CD4-positive, CD25-positive, alpha-beta regulatory T cell (primary cell): ENCODE measurements around the gene SPAG16. TPM values are rescaled to one million over a fixed set of nuclear protein-coding genes. Genes with fewer than 3 reads are reported as not detected.

ENCODE experiments used
- ATAC-seq, 2 donors: fragments of 150-1000 bp; cut with Tn5 transposase; one replicate each; pipeline ENCODE4 v1.10.0; 2021; ENCODE audit warnings: low read depth in 2 of 2, moderate number of reproducible peaks in 2 of 2, moderate library complexity in 1 of 2
- DNase-seq, 3 donors: peaks; one replicate each; pipeline versions ENCODE4 v3.0.0 to v3.0.0-alpha.2; 2012 to 2022; ENCODE audit warnings: mixed read lengths in 1 of 3
- H3K27ac ChIP-seq: one replicate; pipeline ENCODE4 v1.7.0; 2013; ENCODE audit warnings: mild to moderate bottlenecking, low read length; ENCODE audit not compliant: insufficient read depth, poor library complexity, severe bottlenecking
- H3K27me3 ChIP-seq: one replicate; pipeline ENCODE4 v1.7.0; 2013; ENCODE audit warnings: low read length; ENCODE audit not compliant: control insufficient read depth, insufficient read depth
- H3K36me3 ChIP-seq: one replicate; pipeline ENCODE4 v1.7.0; 2013; ENCODE audit warnings: mild to moderate bottlenecking, low read length, moderate library complexity; ENCODE audit not compliant: control insufficient read depth, insufficient read depth
- H3K4me1 ChIP-seq: 2 replicates; pipeline ENCODE4 v1.7.0; 2013; ENCODE audit warnings: mild to moderate bottlenecking, low read length; ENCODE audit not compliant: insufficient read depth, control insufficient read depth, poor library complexity, severe bottlenecking
- H3K4me3 ChIP-seq: one replicate; pipeline ENCODE4 v1.7.0; 2013; ENCODE audit warnings: low read depth, mild to moderate bottlenecking, low read length, moderate library complexity
- H3K9me3 ChIP-seq, 2 experiments: 1 replicate in 1 of 2; 2 replicates in 1 of 2; pipeline ENCODE4 v1.7.0; 2013; ENCODE audit warnings: low read length in 2 of 2, mild to moderate bottlenecking in 1 of 2, moderate library complexity in 1 of 2; ENCODE audit not compliant: control insufficient read depth in 2 of 2
- H3K27ac Mint-ChIP-seq, 3 donors: one replicate each; pipeline ENCODE4 v1.8.0; 2020 to 2022; ENCODE audit warnings: mild to moderate bottlenecking in 3 of 3, mixed read lengths in 3 of 3, moderate library complexity in 2 of 3
- H3K27me3 Mint-ChIP-seq: one replicate; pipeline ENCODE4 v1.8.0; 2022; ENCODE audit warnings: mild to moderate bottlenecking, mixed read lengths
- H3K36me3 Mint-ChIP-seq: one replicate; pipeline ENCODE4 v1.8.0; 2020; ENCODE audit warnings: mixed read lengths
- H3K4me1 Mint-ChIP-seq, 4 donors: one replicate each; pipeline ENCODE4 v1.8.0; 2020 to 2022; ENCODE audit warnings: mixed read lengths in 4 of 4, mild to moderate bottlenecking in 1 of 4
- H3K4me3 Mint-ChIP-seq, 4 donors: one replicate each; pipeline ENCODE4 v1.8.0; 2020 to 2022; ENCODE audit warnings: mild to moderate bottlenecking in 4 of 4, mixed read lengths in 4 of 4, moderate library complexity in 3 of 4
- H3K9me3 Mint-ChIP-seq, 7 donors: one replicate each; pipeline ENCODE4 v1.8.0; 2020 to 2022; ENCODE audit warnings: mixed read lengths in 7 of 7, mild to moderate bottlenecking in 3 of 7, moderate library complexity in 2 of 7
- polyA plus RNA-seq, 4 donors: library from polyadenylated mRNA; unstranded; fragments of 300-500 nt; fragmentation: Illumina TruSeq; gene quantifications; one replicate each; pipeline ENCODE4 v1.2.3, GENCODE V29; 2021
- total RNA-seq: library from RNA; stranded (reverse); gene quantifications from one replicate; pipeline ENCODE4 v1.2.3, GENCODE V29; 2022

Gene SPAG16
- total and polyA plus RNA-seq, 5 donors from 2014 or later: 7.7 to 21.1 (median 19.4) TPM

- Mint-ChIP-seq H3K27ac (no peak overlapping the region), H3K4me1 (peaks cover 8 to 20% (median 14%) of the 10 kb centered on the region in 4 donors)
Measured at GRCh38 chr2:213252206-213252605, 32.1 kb upstream of the SPAG16 start.

DNA sequence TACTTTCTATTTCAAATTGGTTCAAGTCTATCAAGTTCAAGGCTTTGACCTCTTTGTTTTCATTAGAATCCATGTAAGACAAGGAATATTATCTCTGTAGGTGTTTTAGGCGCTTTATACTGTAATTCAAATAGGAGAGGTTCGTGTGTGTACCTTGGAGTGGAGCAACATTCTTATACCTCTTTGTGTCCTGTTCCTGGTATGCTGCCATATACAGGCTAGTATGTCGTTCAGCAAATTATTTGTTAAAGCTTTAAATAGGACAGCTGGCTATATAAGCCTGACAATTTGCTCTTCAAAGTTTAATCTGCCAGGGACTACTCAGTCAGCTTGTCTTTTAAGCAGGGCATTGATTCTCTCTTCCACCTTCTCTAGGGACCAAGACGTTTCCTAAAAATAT, 31.1 kb upstream of the SPAG16 start:
- H3K4me3 Mint-ChIP-seq: no peak overlapping the region
- peaks cover 6 to 15% (median 10%) of the 10 kb centered on the region in 4 donors for H3K4me1 Mint-ChIP-seq
- H3K27me3 Mint-ChIP-seq: peaks cover 11% of the 10 kb centered on the region
- DNase-seq: no peak
- no peaks in the 10 kb centered on the region for H3K36me3 ChIP-seq
- peaks cover 14% of the 10 kb centered on the region for H3K36me3 Mint-ChIP-seq
- H3K27ac ChIP-seq: no peak overlapping the region
- H3K9me3 ChIP-seq: no peaks in the 10 kb centered on the region
- peaks cover 3% of the 10 kb centered on the region for H3K4me1 ChIP-seq
- no peaks in the 10 kb centered on the region for H3K27me3 ChIP-seq
- H3K27ac Mint-ChIP-seq: no peak overlapping the region
- no peaks in the 10 kb centered on the region for H3K9me3 Mint-ChIP-seq
- H3K4me3 ChIP-seq: no peak overlapping the region
- ATAC-seq: no peak

More at GRCh38 chr2:213252206-213252605, 32.1 kb upstream of the SPAG16 start:
- Mint-ChIP-seq H3K4me3 (no peak overlapping the region), H3K27me3 (peaks cover 11% of the 10 kb centered on the region), H3K36me3 (peaks cover 12% of the 10 kb centered on the region), H3K9me3 (no peaks in the 10 kb centered on the region)
- no peak for DNase-seq
- ATAC-seq: no peak
- Histone ChIP-seq H3K27me3 (no peaks in the 10 kb centered on the region), H3K9me3 (no peaks in the 10 kb centered on the region), H3K4me1 (peaks cover 3% of the 10 kb centered on the region), H3K4me3 (no peak overlapping the region), H3K36me3 (no peaks in the 10 kb centered on the region), H3K27ac (no peak overlapping the region)

DNA sequence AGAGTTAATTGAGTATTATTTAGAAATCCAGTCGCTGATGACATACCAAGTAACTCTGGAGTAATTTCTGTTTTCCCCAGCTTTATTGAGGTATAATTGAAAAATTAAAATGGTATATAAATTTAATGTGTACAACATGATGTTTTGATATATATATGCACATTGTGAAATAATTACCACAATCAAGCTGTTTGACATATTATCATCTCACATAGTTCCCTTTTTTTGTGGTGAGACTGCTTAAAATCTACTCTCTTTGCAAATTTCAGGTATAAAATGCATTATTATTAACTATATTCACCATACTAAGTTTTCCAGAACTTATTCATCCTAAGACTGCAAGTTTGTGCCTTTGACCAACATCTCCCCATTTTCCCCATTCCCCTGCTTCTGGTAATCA, 25.0 kb upstream of the SPAG16 start:
- no peaks in the 10 kb centered on the region for H3K9me3 Mint-ChIP-seq

GRCh38 chr2:213261237-213261636, 23.0 kb upstream of the SPAG16 start:
- H3K4me1 ChIP-seq: no peaks in the 10 kb centered on the region
- peaks cover 0 to 15% (median 1%) of the 10 kb centered on the region in 4 donors for H3K4me1 Mint-ChIP-seq
- no peaks in the 10 kb centered on the region for H3K27me3 ChIP-seq
- peaks cover 8% of the 10 kb centered on the region for H3K36me3 Mint-ChIP-seq
- DNase-seq: no peak
- no peak for ATAC-seq
- no peak overlapping the region for H3K27ac ChIP-seq
- H3K4me3 ChIP-seq: no peak overlapping the region
- H3K9me3 ChIP-seq: no peaks in the 10 kb centered on the region
- H3K9me3 Mint-ChIP-seq: no peaks in the 10 kb centered on the region
- no peak overlapping the region for H3K4me3 Mint-ChIP-seq
- H3K36me3 ChIP-seq: no peaks in the 10 kb centered on the region
- peaks cover 4% of the 10 kb centered on the region for H3K27me3 Mint-ChIP-seq
- H3K27ac Mint-ChIP-seq: no peak overlapping the region

More for the DNA sequence above, 25.0 kb upstream of the SPAG16 start:
- peaks cover 14% of the 10 kb centered on the region for H3K36me3 Mint-ChIP-seq
- no peak overlapping the region for H3K4me3 Mint-ChIP-seq
- Histone ChIP-seq H3K36me3 (no peaks in the 10 kb centered on the region), H3K4me1 (no peaks in the 10 kb centered on the region), H3K27me3 (no peaks in the 10 kb centered on the region), H3K9me3 (no peaks in the 10 kb centered on the region), H3K27ac (no peak overlapping the region), H3K4me3 (no peak overlapping the region)
- H3K27me3 Mint-ChIP-seq: peaks cover 4% of the 10 kb centered on the region
- ATAC-seq: no peak
- DNase-seq: no peak
- no peak overlapping the region for H3K27ac Mint-ChIP-seq
- H3K4me1 Mint-ChIP-seq: peaks cover 0 to 15% (median 1%) of the 10 kb centered on the region in 4 donors

DNA sequence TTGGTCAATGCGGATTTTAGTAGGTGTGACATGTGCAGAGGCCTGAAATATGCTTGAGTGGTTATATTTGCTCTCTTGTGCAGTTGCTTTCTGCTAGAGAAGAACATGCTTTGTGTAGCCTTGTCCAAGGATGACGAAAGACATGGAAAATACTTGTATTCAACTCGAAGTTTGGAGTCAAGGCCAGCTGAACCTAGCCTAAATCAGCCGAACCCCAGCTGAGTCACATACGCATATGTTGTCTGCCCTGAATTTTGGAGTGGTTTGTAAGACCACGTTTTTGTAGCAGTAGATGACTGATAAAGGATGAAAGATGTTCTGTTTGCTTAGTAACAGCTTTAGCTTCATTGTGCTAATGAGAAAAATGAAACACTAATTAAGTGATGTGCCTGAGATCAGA, 22.5 kb upstream of the SPAG16 start:
- Histone ChIP-seq H3K27me3 (no peaks in the 10 kb centered on the region), H3K9me3 (no peaks in the 10 kb centered on the region), H3K4me1 (no peaks in the 10 kb centered on the region), H3K4me3 (no peak overlapping the region), H3K36me3 (no peaks in the 10 kb centered on the region), H3K27ac (no peak overlapping the region)
- Mint-ChIP-seq H3K4me3 (no peak overlapping the region), H3K27ac (no peak overlapping the region), H3K27me3 (peaks cover 6% of the 10 kb centered on the region), H3K4me1 (peaks cover 0 to 18% (median 1%) of the 10 kb centered on the region in 4 donors), H3K36me3 (peaks cover 6% of the 10 kb centered on the region), H3K9me3 (no peaks in the 10 kb centered on the region)
- no peak for ATAC-seq
- no peak for DNase-seq

DNA sequence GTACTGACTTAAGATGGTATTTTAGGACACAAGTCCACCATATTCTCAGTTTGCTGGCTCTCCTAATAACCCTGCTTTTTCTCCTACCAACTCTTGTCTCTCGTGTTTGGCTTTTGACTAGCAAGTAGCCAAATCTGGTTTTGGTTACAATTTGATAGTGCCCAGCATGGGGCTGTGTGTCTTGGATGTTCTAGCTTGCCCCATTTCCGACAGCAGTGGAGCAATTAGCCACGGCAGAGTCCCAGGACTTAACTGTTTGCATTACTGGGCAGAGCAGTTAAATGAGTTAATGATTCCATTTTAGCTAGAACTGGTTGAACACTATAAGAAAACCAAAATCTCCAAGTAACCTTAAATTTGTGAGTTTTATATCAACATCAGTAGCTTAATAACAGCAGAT, 18.6 kb upstream of the SPAG16 start:
- H3K27me3 Mint-ChIP-seq: peaks cover 9% of the 10 kb centered on the region
- no peaks in the 10 kb centered on the region for H3K9me3 Mint-ChIP-seq
- DNase-seq: no peak
- no peak overlapping the region for H3K27ac ChIP-seq
- ATAC-seq: no peak
- no peaks in the 10 kb centered on the region for H3K4me1 ChIP-seq
- H3K4me3 ChIP-seq: no peak overlapping the region
- H3K4me3 Mint-ChIP-seq: no peak overlapping the region
- H3K27ac Mint-ChIP-seq: peak overlapping the region in 1 of 3 donors; percentile 32
- H3K36me3 ChIP-seq: no peaks in the 10 kb centered on the region
- H3K4me1 Mint-ChIP-seq: peaks cover 0 to 14% (median 1%) of the 10 kb centered on the region in 4 donors
- no peaks in the 10 kb centered on the region for H3K9me3 ChIP-seq
- peaks cover 5% of the 10 kb centered on the region for H3K36me3 Mint-ChIP-seq
- no peaks in the 10 kb centered on the region for H3K27me3 ChIP-seq

DNA sequence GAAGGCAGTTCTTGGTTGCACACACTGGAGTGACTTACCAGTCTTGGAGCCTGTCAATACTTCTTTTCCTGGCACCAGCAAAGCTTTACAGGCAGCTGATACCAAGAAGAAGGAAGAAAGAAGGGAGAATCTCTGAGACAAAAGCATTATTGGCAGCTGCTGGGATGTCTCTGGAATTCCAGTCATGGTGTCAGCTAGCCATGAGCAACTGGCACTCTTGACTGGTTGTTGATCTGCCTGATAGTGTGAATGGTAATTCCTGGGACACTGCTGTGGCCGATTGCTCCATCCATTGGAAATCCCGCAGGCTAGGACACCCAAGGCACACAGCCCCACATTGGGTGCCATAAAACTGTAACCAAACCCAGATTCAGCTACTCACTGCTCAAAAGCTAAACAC, 17.8 kb upstream of the SPAG16 start:
- H3K4me3 ChIP-seq: no peak overlapping the region
- ATAC-seq (no peak), DNase-seq (no peak)
- Mint-ChIP-seq H3K36me3 (peaks cover 5% of the 10 kb centered on the region), H3K9me3 (no peaks in the 10 kb centered on the region), H3K4me1 (peaks cover 0 to 13% (median 1%) of the 10 kb centered on the region in 4 donors), H3K27ac (no peak overlapping the region), H3K27me3 (peaks cover 9% of the 10 kb centered on the region), H3K4me3 (no peak overlapping the region)
- H3K9me3 ChIP-seq: no peaks in the 10 kb centered on the region
- no peak overlapping the region for H3K27ac ChIP-seq
- no peaks in the 10 kb centered on the region for H3K4me1 ChIP-seq
- no peaks in the 10 kb centered on the region for H3K36me3 ChIP-seq
- no peaks in the 10 kb centered on the region for H3K27me3 ChIP-seq

GRCh38 chr2:213271947-213272346, 12.3 kb upstream of the SPAG16 start:
- peaks cover 0 to 3% of the 10 kb centered on the region in 2 experiments for H3K9me3 ChIP-seq
- Mint-ChIP-seq H3K4me3 (no peak overlapping the region), H3K4me1 (peaks cover 0 to 6% (median 0%) of the 10 kb centered on the region in 4 donors)

More at GRCh38 chr2:213271947-213272346, 12.3 kb upstream of the SPAG16 start:
- DNase-seq (no peak), ATAC-seq (no peak)
- no peak overlapping the region for H3K27ac ChIP-seq
- no peaks in the 10 kb centered on the region for H3K4me1 ChIP-seq
- Mint-ChIP-seq H3K27ac (no peak overlapping the region), H3K27me3 (peaks cover 1% of the 10 kb centered on the region), H3K9me3 (peaks cover 0 to 3% (median 0%) of the 10 kb centered on the region in 7 donors), H3K36me3 (peaks cover 7% of the 10 kb centered on the region)
- H3K36me3 ChIP-seq: no peaks in the 10 kb centered on the region
- H3K27me3 ChIP-seq: no peaks in the 10 kb centered on the region
- no peak overlapping the region for H3K4me3 ChIP-seq
